IMR-90 (cell line): ENCODE results near the gene PKP3. TPM values are rescaled to one million over a fixed set of nuclear protein-coding genes. Genes with fewer than 3 reads are reported as not detected.
"Not testable (repeated sequence)": the region's sequence is repeated elsewhere in the genome, so short reads cannot be mapped to it uniquely, and the experiment has no call there.

ENCODE experiments used
- ATAC-seq: fragments of 200-7000 bp; cut with Tn5 transposase; 2 replicates; pipeline ENCODE4 v1.9.1; 2020; ENCODE audit warnings: low read depth, mild to moderate bottlenecking, moderate library complexity
- BruUV-seq: library from RNA; stranded (reverse); fragments of 400-500 nt; replicated peaks from 2 replicates; lab custom pipeline; 2021; lab: Mats Ljungman, UMichigan
- CTCF ChIA-PET: fragments of 300-600 bp; formaldehyde crosslinking; extraction: SDS; loops from one replicate; lab custom pipeline; 2021; ENCODE audit warnings: antibody characterized with exemption; lab: Yijun Ruan, JAX
- POLR2A ChIA-PET: fragments of 300-600 bp; sonication (Branson Sonifier 250); formaldehyde crosslinking; loops from one replicate; lab custom pipeline; 2022; ENCODE audit warnings: antibody characterized with exemption; ENCODE audit not compliant: unreplicated experiment; lab: Charles Lee
- DNase-seq: peaks from one replicate; pipeline ENCODE4 v3.0.0; 2013
- H2AFZ ChIP-seq: replicated peaks from 2 replicates; pipeline ENCODE3; 2013; ENCODE audit warnings: low read length, mild to moderate bottlenecking; ENCODE audit not compliant: poor library complexity
- H2AK5ac ChIP-seq: 2 replicates; pipeline ENCODE4 v1.6.1; 2013; ENCODE audit warnings: low read depth, low read length, inconsistent platforms
- H2AK9ac ChIP-seq: replicated peaks from 2 replicates; pipeline ENCODE3; 2013; ENCODE audit warnings: mild to moderate bottlenecking, low read depth, low read length, moderate library complexity; ENCODE audit not compliant: poor library complexity
- H2BK120ac ChIP-seq: 2 replicates; pipeline ENCODE4 v1.6.1; 2013; ENCODE audit warnings: low read depth, low read length, inconsistent platforms
- H2BK15ac ChIP-seq: 3 replicates; pipeline ENCODE4 v1.6.1; 2013; ENCODE audit warnings: low read depth, low read length, inconsistent platforms
- H2BK20ac ChIP-seq: 2 replicates; pipeline ENCODE4 v1.6.1; 2013; ENCODE audit warnings: low read depth, mild to moderate bottlenecking, inconsistent platforms, low read length, moderate library complexity
- H2BK5ac ChIP-seq: 2 replicates; pipeline ENCODE4 v1.6.1; 2013; ENCODE audit warnings: mild to moderate bottlenecking, low read depth, low read length, inconsistent platforms; ENCODE audit not compliant: poor library complexity, severe bottlenecking
- H3K14ac ChIP-seq: replicated peaks from 2 replicates; pipeline ENCODE4 v1.6.1; 2013; ENCODE audit warnings: low read depth, low read length, inconsistent platforms
- H3K18ac ChIP-seq: 2 replicates; pipeline ENCODE4 v1.6.1; 2013; ENCODE audit warnings: low read depth, low read length, control low read depth
- H3K23ac ChIP-seq: 2 replicates; pipeline ENCODE4 v1.6.1; 2013; ENCODE audit warnings: low read depth, low read length, inconsistent platforms
- H3K27ac ChIP-seq: 2 replicates; pipeline ENCODE4 v1.5.1; 2013; ENCODE audit warnings: mild to moderate bottlenecking, control low read depth, low read length; ENCODE audit not compliant: insufficient read depth
- H3K27me3 ChIP-seq: 2 replicates; pipeline ENCODE4 v1.6.1; 2013; ENCODE audit warnings: low read length; ENCODE audit not compliant: control insufficient read depth, insufficient read depth
- H3K36me3 ChIP-seq: 2 replicates; pipeline ENCODE4 v1.6.1; 2013; ENCODE audit warnings: low read length, mixed read lengths; ENCODE audit not compliant: control insufficient read depth, insufficient read depth
- H3K4ac ChIP-seq: 2 replicates; pipeline ENCODE4 v1.6.1; 2013; ENCODE audit warnings: low read depth, low read length, inconsistent platforms
- H3K4me1 ChIP-seq: 2 replicates; pipeline ENCODE4 v1.6.1; 2013; ENCODE audit warnings: low read length, mixed read lengths; ENCODE audit not compliant: control insufficient read depth, insufficient read depth
- H3K4me2 ChIP-seq: 2 replicates; pipeline ENCODE4 v1.6.1; 2013; ENCODE audit warnings: low read depth, mild to moderate bottlenecking, control low read depth, low read length, moderate library complexity
- H3K4me3 ChIP-seq: 2 replicates; pipeline ENCODE4 v1.5.1; 2013; ENCODE audit warnings: low read depth, mild to moderate bottlenecking, control low read depth, low read length, moderate library complexity; ENCODE audit not compliant: insufficient read depth
- H3K56ac ChIP-seq: 2 replicates; pipeline ENCODE4 v1.6.1; 2013; ENCODE audit warnings: low read length, inconsistent platforms; ENCODE audit not compliant: insufficient read depth; ENCODE audit errors: extremely low read depth
- H3K79me1 ChIP-seq, 2 experiments: 2 replicates each; pipeline ENCODE4 v1.6.1; 2013; ENCODE audit warnings: low read length in 2 of 2, inconsistent platforms in 1 of 2, low read depth in 1 of 2
- H3K9ac ChIP-seq: 2 replicates; pipeline ENCODE4 v1.6.1; 2013; ENCODE audit warnings: low read depth, low read length, control low read depth
- H3K9me1 ChIP-seq: 2 replicates; pipeline ENCODE4 v1.6.1; 2013; ENCODE audit warnings: low read length, inconsistent platforms; ENCODE audit not compliant: insufficient read depth
- H3K9me3 ChIP-seq: 2 replicates; pipeline ENCODE4 v1.6.1; 2013; ENCODE audit warnings: low read length; ENCODE audit not compliant: control insufficient read depth, insufficient read depth
- H4K20me1 ChIP-seq: 2 replicates; pipeline ENCODE4 v1.6.1; 2013; ENCODE audit warnings: low read length, inconsistent platforms; ENCODE audit not compliant: insufficient read depth
- H4K5ac ChIP-seq: 2 replicates; pipeline ENCODE4 v1.6.1; 2013; ENCODE audit warnings: mild to moderate bottlenecking, low read depth, low read length, control low read depth
- H4K8ac ChIP-seq, 2 experiments: 2 replicates each; pipeline ENCODE4 v1.6.1; 2013; ENCODE audit warnings: low read depth in 2 of 2, low read length in 2 of 2, control low read depth in 1 of 2, inconsistent platforms in 1 of 2
- H4K91ac ChIP-seq: 2 replicates; pipeline ENCODE4 v1.6.1; 2013; ENCODE audit warnings: low read depth, low read length, inconsistent platforms; ENCODE audit not compliant: insufficient read depth
- WGBS, 2 experiments: methylation state at CpG; one replicate each; pipeline versions ENCODE4 v1.1.5 to v1.1.7; 2013; ENCODE audit warnings: missing lambda C conversion rate in 2 of 2; ENCODE audit not compliant: insufficient read length in 1 of 2; ENCODE audit errors: extremely low coverage in 2 of 2; 5-methylcytosine and 5-hydroxymethylcytosine counted together
- dilution Hi-C: fragments of 300-500 bp; cut with HindIII; formaldehyde crosslinking; loops from one replicate; pipeline ENCODE4 v1.14.3; 2018; ENCODE audit warnings: low sequenced_read_pairs; ENCODE audit not compliant: unreplicated experiment
- in situ Hi-C: fragments of 300-500 bp; cut with MboI; formaldehyde crosslinking; loops from 3 replicates; pipeline ENCODE4 v1.14.3; 2019; ENCODE audit warnings: low sequenced_read_pairs, inconsistent platforms, mixed read lengths
- intact Hi-C: fragments of 100-400 bp; cut with micrococcal nuclease; formaldehyde crosslinking; loops from 2 replicates; pipeline ENCODE4 v1.10.0; 2022
- polyA plus RNA-seq, 3 experiments: library from polyadenylated mRNA; depleted of rRNA; stranded (reverse); fragments of >200 nt; gene quantifications; 2 replicates each; pipeline ENCODE4 v1.2.3, GENCODE V29; 2012; ENCODE audit warnings: low replicate concordance in 1 of 3
- total RNA-seq: library from RNA; depleted of rRNA; stranded (reverse); fragments of >200 nt; gene quantifications from 2 replicates; pipeline ENCODE4 v1.2.3, GENCODE V29; 2012

PKP3 gene
- total and polyA plus RNA-seq, 2 of the 4 experiments (the other 2 are of a cell fraction), result 1.5 to 2.2 TPM

GRCh38 chr11:401196-401595 lies 7.2 kb downstream of the PKP3 start:
- H4K5ac ChIP-seq, H2AK5ac ChIP-seq, H3K4ac ChIP-seq, H3K56ac ChIP-seq, H4K8ac ChIP-seq, H3K4me1 ChIP-seq, H2AK9ac ChIP-seq, H2BK20ac ChIP-seq, H3K14ac ChIP-seq, H3K9me3 ChIP-seq, H3K36me3 ChIP-seq, H4K20me1 ChIP-seq, H2AFZ ChIP-seq, dilution Hi-C loops, H3K79me1 ChIP-seq, H2BK5ac ChIP-seq, H3K4me2 ChIP-seq, H3K27ac ChIP-seq, in situ Hi-C loops, intact Hi-C loops, H3K9me1 ChIP-seq, CTCF ChIA-PET, H3K18ac ChIP-seq, BruUV-seq, H4K91ac ChIP-seq, H2BK120ac ChIP-seq, H2BK15ac ChIP-seq, DNase-seq, H3K4me3 ChIP-seq, ATAC-seq, POLR2A ChIA-PET, H3K9ac ChIP-seq, H3K23ac ChIP-seq: not testable (repeated sequence)
- WGBS, 2 experiments, result no CpG with 5 or more reads among the region's 52 CpGs
- peaks cover 16% of the 10 kb centered on the region for H3K27me3 ChIP-seq
